NCI-H146 treated with DMSO at 0.1 percent for 48 hours (cell line): ENCODE measurements around the gene RACK1.

Experiments used
- DNase-seq: peaks from one replicate; lab custom pipeline; 2025; ENCODE audit not compliant: unreplicated experiment; lab: John Stamatoyannopoulos, UW

The RACK1 gene

DNA sequence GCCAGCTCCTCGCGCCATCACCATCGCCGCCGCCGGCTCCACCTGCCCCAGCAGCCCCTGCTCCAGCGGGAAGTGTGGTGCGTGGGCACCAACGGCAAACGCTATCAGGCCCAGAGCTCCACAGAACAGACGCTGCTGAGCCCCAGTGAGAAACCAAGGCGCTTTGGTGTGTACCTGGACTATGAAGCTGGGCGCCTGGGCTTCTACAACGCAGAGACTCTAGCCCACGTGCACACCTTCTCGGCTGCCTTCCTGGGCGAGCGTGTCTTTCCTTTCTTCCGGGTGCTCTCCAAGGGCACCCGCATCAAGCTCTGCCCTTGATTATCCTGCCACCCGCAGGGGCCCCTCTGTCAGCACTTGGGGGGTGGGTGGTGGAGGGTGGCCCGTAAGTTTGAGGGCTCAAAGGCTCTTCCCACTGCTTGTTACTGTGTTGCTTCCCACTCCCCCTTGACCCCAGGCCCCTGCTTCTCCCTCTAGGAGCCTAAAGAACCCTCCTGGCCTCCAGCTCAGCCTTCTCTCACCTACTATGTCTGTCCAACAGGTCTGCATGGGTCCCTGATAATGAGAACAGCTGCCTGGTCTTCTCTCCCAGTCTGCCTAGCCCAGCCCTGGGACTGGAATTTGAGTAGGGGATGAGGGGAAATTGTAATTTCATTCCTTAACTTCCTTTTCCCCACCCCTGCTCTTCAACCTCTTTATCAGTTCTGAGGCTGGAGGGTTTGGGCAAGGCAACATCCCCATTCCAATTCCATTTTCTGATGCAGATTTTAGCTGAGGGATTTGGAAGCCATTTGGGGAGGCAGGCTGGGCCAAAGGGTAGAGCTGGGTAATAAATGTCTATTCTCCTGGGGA, 9.0 kb downstream of the RACK1 start:
- DNase-seq, result no peak

- no peak for DNase-seq
These were observed 9.8 kb downstream of the RACK1 start for GRCh38 chr5:181233801-181234454.

GRCh38 chr5:181233088-181233800, 10.5 kb downstream of the RACK1 start:
- no peak for DNase-seq

- DNase-seq, result no peak
These were observed 11.1 kb downstream of the RACK1 start for GRCh38 chr5:181232593-181232992.

DNA sequence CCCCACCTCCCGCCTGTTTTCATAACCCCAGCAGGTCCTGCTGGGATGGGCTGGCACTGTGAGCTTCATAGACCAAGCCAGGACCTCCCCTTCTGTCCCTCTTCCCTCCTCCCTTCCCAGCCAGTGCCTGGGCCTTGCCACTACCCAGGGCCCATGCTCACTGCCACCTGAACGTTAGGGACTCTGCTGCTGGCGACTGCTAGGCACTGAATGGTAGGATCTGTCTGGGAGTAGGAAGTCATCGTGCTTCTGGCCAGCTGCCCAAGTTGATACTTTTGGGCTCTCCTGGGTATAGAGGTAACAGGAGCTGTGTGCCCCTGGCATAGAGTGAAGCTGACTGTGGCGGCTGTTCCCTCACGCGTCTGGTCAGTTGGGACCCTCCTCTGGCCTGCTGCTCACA, 12.3 kb downstream of the RACK1 start:
- DNase-seq, result no peak

DNA sequence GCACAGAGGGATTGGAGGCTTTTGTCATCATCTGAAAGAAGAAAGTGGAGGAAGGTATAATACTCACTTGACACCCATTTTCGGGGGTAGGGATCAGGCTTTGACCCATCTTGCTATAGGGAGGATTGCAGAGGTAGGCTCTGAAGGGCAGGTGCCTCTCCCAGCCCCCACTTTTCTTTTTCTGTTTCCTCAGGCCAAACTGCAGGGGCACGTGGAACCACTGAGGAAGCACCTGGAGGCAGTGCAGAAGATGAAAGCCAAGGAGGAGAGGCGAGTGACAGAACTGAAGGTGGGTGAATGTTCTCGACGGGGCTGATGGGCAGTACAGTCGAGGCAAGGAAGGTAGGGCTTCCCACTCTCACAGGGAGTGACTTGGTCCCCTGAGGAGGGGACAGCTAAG, 13.2 kb downstream of the RACK1 start:
- no peak for DNase-seq

GRCh38 chr5:181229996-181230395, 13.7 kb downstream of the RACK1 start:
- no peak for DNase-seq

GRCh38 chr5:181224390-181225229, 19.1 kb downstream of the RACK1 start:
- DNase-seq, result no peak

GRCh38 chr5:181223729-181224389, 19.8 kb downstream of the RACK1 start:
- DNase-seq, result no peak

DNA sequence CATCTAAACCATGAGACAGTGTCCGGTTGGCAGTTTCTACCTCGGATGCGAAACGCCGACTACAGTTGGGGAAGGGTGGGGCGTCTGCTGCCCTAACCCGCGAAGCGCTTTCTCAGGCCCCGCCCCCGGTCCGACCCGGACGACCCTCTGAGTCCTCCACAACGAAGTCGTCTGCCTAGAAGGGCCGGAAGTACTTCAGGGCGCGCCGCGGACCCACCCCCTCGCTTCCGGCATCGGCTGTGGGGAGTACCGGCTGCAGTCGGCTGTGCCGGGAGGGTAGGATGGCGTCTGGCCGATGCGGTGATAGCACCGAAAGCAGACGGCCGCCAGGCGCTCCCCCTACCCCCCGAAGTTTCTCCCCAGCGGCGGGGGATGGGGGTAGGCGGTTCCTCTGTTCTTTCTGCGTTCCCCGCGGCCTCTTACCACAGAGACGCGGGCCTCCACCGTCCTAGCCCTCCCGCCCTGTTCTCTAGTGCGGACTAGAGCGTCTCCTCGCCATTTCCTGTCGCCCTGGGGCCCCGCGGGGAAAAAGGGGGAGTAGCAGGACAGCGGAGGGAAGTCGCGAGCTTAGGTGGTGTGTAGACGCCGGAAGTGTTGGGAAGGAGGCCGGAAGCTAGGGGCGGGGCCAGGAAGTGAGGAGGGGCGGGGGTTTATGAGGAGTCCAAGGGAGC, 20.5 kb downstream of the RACK1 start, which contains the start of gene TRIM41:
Gene TRIM41, plus strand, starts transcription at position 224 of the 671 bp plus-strand sequence. CDS start 719 bp downstream, outside the sequence.
- no peak for DNase-seq

GRCh38 chr5:181222630-181223057, 21.1 kb downstream of the RACK1 start:
- no peak for DNase-seq

DNA sequence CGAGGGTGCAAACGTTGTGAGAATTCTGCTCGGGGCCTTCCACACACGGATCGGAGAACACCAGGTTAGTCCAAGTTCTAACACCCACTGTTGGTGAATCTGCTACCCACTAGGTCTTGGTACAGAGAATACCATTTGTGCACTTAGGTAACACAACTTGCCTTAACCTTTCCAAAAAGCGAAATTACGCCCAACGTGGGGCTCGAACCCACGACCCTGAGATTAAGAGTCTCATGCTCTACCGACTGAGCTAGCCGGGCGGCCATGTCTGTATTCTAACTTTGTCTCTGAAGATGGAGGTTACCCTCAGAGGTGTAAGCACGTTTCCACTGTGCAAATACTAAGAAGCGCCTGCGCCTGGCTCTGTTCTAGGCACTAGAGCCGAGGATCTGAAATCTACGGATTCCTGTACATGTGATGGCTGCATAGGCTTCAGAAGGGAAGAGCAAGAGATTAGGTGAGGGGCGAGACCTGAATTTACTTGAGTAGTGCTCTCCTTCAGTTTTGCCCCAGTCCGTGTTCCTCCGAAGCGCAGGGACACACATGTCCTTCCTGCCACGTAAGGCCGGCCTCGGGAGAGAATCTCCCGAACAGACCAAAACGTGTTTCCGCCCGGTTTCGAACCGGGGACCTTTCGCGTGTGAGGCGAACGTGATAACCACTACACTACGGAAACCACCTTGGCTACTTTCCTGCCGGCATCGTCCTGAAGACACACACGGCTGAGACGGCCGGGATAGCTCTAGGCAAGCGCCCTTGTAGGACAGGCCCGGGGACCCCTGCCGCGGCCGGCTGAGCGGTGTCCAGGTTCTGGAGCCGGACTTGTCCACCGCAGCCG, 21.7 kb downstream of the RACK1 start:
- DNase-seq, result no peak

GRCh38 chr5:181221105-181221791, 22.5 kb downstream of the RACK1 start:
- no peak for DNase-seq

DNA sequence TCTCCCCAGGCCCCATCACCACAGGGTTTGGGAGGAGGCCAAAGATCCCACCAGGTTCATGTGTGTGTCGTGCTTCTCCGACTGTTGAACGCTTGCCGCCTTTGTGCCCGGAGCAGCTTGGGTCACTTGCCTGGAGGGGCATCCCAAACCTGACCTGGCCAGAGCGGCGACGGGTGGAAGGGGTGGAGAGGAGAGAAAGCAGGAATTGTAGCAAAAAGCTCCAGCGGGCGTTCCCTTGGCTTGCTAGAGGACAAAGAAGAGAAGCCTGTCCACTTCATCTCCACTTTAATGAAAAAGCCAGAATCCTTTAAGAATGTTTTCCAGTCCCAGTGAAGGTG, 23.6 kb downstream of the RACK1 start:
- no peak for DNase-seq

DNA sequence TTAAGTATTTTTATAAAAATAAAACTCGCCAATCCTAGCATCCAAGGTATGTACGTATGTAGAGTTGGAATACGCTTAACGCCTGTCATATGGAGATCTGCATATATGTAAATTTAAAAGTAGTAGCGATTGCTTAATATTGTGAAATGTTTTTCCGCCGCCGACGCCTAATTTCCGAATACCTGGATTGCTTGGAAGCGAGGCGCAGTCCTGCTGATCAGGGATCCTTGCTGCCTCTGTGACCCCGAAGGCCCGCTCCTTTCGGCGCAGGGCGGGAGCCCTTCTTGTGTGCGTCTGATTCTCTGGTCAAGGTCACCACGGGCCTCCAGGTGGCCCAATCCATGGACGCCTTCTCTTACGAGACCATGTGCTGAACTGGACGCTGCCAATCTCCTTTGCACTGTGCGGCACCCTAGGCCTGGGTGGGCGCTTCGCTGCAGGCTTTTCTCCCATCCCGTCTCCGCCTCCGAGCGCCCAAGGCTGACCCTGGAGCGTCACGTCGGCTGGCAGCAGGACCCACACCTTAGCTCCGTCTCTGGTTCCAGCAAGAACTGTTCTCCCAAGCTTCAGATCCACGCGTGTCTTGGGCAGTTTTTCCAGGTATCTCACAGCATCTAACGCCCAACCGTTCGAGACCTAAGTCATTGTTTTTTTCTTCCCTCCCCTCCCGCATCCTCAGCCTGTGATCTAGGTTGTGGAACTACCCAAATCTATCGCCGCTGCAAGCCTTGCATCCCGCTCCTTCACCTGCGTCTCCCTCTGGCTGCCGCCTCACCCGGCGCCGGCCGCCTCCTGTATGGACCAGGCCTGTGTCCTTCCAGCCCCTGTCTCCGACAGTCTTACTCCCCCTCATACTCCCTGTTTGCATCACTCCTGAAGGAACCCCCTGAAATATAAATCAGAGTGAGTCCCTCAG, 24.2 kb downstream of the RACK1 start:
- no peak for DNase-seq

GRCh38 chr5:181218795-181219124, 24.9 kb downstream of the RACK1 start:
- no peak for DNase-seq

DNA sequence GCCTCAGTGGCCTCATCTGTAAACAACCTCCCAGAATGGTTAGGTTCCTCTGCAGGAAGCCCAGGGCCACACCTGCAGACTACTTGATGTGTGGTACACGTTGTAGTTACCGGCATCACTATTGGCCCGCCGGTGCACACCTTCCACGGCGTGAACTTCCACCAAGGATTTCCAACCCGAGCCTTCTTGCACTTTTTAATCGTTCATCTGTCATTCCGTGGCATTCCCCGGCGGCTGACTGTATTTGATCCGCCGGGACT, 26.0 kb downstream of the RACK1 start:
- DNase-seq, result no peak
